HG03039 (cell line): ENCODE data around the gene ATOH8.

Source experiments
- ATAC-seq: cut with Tn5 transposase; IDR thresholded peaks from one replicate; pipeline ENCODE4 v1.9.1; 2021; ENCODE audit warnings: mild to moderate bottlenecking, moderate library complexity; ENCODE audit not compliant: unreplicated experiment

Gene ATOH8

DNA sequence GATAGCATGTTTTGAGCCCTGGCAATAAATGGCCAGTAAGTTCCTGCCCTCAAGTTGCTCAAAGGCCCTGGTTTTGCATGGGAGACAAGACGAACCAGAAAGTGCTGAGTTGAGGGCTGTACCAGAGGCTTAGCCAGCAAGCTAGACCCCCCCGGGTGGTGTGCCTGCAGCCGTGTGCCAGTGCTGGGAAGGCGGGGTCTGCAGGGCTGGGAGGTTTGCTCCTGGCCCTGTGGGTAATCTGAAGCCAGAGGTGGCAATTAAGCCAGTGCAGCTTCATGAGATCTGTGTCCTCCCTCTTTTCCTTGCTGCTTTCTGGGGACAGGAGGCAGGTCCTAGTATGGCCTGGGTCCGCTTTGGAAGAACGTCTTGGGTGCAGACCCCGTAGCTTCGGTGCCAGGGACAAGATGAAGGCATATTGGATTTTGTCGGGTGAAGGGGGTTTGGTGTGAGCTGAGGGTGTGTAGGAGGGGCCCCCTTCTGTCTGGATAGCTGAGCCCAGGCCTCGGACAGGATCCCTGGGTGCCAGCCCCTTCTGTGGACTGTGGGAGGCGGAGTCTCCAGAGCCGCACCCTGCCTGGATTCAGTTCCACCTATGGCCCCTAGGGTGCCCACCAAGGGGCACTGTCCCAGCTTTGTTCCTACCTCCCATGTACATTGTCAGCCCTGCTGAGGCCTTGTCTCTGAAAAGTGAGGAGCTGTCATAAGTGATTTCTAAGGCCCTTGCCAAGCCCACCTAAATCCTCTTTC, 15.6 kb downstream of the ATOH8 start:
- ATAC-seq, result no peak

DNA sequence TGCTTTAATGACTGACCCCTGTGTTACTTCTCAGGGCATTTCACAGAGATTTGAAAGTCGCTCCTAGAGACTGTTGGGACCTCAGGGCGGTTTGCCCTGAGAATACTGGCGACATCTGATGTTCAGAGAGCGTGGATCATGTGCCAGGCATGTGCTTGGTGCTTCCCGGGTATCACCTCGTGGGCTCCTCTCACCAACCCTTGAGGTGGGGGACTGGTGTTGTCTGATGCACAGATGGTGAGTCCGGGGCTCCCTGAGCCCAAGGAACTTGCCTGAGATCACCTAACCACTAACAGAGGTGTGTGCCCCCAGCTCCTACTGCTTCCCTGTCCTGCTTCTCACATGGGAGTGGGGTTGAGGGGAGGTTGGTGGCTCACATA, 16.2 kb downstream of the ATOH8 start:
- ATAC-seq, result no peak

DNA sequence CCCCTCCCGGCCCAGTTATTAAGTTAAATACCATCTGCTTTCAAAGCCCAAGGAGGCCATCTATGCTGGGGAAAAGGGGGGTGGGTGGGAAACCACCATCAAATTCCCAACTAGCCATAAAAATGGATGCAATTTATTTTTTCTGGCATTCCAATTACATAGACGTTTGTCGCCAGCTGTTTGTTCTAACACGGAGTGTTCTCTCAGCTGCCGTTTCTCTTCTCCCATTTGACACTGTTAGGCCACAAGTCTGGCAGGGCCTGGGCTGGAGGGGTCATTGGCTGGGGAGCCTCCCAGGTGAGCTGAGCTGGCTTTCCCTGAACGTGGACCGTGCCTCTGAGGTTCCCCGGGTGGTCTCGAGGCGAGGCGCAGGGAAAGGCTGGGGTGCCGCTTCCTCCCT, 16.6 kb downstream of the ATOH8 start:
- no peak for ATAC-seq

DNA sequence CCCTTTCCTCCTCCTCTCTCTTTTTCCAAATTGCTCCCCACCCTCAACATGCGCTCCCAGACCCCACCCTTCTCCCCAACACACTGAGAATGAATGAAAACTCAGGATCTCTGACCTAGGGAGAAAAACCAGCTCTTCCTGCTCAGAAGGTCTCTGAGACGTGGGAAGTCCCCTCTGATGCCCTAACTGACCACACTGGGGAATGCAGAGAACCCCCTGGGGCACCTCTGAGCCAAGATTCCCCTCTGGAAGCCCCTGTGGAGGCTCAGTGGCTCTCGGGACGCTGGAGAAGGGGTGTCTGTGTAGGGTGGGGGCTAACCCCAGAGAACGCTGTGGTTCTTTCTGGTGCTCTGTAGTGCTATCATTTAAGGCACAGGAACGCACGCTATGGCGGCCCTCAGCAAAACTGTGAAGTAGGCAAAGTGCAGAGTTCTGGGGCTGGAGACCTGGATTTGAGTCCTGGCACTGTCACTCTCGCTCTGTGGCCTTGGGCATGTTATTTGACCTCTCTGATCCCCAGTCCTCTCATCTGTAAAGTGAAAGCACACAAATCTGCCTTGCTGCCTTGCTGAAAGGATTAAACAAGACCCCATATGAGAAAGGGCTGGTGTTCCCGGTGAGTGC, 17.1 kb downstream of the ATOH8 start:
- ATAC-seq, result no peak

DNA sequence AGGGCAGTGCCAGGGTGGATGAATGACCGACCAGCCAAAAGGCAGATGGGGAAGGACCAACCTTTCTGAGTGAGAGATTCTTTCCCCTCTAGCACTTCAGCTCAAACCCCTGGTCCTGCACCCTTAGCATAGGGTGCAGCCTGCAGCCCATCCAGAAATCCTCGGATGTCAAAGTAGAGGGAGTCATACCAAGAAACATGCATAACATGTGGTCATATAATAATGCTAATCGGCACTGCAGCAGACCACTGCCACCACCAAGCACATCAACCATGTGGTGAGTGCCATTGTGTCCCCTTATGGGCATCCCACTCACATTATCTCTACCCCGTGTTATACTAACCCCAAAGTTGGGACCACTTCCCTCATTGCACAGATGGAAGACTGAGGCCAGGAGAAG, 17.7 kb downstream of the ATOH8 start:
- ATAC-seq, result no peak

DNA sequence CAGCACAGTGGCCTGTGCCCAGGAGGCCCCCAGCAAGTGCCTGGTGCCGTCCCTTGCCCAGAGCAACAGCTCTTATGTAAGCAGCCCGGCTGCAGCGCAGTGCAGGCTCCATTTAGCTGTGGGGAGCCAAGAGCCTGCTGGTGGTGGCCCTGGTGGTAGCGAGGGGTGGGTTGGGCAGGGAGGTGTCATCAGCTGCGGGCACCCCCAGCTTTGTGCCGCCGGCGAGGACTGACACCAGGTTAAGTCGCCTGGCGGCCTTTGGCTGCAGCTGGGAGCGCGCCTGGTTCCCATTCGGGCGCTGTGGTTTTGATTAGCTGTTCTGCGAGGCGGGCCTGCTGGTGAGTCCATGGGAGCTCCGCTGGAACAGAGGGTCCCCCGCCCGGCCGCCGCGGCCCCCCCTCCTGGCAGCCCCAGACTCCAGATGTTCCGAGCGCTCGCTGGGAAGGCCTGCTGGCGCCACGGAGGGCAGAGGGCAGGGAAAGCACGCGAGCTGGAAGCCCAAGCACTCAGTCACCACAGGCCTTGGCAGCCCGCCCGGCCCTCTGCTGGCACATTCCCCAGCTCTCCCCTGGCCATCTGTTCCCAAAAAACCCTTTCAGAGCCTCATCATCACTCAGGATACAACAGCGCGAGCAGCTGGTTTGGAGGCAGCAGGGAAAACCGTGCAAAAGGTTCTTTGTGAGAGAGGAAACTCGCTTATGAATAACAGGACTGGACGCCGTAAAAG, 18.4 kb downstream of the ATOH8 start:
- no peak for ATAC-seq

DNA sequence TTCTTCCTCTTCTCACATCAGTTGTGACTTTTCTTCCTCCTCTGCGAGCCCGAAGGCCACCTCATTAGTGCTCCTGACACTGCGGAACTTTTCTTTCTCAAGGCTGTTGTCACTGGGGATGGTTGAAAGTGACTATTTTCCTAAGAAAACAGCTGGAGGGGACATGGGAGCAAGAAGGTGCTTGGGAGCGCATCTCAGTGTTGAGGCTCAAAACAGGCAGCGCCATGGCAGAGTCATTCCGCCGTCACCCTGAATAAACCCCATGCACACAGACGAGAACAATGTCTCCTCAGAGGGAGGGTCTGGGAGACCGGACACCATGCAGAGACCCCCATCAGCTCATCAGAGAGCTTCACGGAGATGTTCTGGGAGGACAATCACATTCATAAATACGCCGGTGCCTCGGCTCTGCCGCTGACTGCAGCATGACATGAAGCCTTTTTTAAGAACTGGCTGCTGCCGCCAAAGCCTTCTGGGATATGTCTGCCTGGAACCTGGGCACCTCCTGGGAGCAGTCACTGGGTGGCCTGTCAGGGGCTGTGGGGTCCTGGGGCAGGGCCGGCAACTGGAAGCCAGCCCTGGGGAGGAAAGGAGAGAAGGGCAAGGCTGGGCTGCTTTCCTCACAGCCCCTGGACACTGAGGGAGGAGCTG, 19.2 kb downstream of the ATOH8 start:
- no peak for ATAC-seq

DNA sequence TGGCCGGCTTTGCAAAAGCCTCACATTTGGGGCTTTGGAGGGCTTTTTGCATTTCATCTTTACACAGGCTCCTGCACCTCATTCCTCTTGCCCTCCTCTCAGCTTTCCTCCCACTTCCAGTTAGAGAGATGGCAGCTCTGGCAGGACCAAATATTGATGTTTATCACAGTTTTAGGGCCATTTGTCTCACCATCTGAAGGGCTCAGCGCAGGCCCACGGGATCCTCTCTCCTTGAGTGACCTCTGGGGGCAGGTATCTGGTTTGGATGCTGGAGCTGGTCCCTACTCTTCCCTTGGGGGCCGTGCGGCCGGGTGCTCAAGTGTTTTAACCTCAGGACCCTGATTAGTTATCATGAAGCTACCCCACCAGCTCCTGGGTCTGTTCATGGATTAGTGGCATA, 19.9 kb downstream of the ATOH8 start:
- no peak for ATAC-seq

DNA sequence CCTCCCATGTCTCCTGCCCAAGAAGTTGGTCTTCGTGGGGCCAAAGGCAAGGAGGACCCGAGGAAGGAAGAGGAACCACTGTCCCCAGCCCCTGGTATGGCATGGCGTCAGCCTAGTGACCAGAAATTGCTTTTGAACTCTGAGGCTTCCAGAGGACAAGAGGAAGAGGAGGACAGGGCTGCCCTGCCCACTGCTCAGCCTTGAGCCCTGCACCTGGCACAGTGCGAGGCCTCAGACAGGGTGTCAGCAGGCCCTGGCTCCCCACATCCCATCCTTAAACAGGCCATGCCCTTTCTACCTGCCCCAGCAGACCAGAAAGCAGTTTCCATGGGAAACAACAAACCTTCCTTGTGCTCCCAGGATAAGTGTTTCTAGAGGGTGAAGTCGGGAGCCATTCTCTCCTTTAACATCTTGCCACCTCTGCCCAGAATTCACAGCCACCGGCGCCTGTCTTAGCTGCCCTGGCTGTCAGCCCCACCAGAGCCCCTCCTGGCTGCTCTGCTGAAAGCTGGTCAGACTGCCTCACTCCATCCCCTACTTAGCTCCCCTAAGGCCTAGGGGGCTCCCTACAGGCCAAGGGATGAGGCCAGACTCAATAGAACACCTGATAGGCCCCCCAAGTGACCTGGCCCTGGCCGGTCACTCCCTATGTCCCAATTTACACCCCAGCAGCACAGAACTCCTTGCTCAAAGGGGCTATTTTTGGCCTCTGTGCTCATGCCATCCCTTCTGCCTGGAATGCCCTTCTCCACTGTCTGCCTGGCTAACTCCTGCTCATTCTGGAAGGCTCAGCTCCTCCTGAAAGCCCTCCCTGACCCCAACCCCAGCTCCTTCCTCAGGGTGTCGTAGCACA, 20.6 kb downstream of the ATOH8 start:
- no peak for ATAC-seq

DNA sequence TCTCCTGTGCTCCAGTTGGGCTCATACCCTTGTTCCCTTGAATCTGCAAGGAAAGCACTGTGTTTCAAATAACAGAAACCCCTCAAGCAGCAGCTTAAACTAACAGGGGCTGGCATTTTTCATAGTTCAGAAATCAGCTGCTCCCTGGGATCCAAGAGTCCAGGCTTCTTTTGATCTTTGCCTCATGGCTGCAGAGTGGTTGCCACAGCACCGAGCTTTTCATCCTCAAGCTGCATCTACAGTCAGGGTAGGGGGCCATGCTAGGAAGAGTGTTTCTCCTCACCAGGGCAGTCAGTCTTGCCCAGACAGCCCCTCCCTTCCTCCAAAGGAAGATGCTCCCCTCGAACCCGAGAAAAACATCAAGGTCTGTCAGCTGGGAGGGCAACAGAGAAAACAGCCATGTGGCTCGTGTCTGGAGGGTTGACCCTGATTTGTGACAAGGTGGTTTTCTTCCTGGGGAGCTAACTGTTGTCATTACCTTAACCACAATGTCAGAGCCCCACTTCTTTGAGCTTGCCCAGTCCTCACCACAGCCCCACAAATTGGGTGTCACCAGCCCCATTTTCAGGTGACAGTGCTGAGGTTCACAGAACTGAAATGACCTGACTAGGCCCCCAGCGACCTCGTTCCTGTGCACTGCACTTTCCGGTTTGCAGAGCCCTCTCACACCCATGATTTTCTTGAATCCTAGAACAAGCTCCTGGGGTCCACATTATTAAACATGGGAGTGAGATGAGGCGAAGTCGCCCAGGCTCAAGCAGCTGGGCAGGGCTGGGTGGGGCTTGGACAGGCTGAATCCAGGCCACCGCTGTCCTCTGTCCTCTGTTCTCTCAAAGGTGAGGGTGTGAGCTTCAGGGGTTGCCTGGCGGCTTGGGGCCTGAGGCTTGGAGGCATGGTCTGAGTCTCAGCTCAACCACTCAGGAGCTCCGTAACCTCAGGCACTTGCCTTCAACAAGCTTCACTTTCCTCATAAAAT, 21.9 kb downstream of the ATOH8 start:
- ATAC-seq, result no peak

DNA sequence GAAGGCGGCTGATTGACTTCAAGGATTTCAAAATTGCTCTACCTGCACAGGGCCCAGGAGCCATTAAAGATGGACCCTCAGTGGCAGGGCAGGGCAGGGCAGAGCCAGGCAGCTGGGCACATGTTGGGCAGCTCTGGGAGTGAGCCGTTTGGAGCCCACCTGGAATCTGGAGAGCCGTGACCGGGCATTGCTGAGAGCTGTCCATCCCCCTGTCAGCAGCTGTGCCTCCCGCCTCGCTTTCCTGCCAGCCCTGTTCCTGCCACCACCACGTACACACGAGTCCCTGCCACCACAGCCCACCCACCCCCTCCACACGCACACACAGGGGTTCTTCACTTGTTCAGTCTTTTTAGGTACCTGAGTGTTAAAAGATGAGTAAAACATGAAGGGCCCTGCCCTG, 22.9 kb downstream of the ATOH8 start:
- no peak for ATAC-seq

DNA sequence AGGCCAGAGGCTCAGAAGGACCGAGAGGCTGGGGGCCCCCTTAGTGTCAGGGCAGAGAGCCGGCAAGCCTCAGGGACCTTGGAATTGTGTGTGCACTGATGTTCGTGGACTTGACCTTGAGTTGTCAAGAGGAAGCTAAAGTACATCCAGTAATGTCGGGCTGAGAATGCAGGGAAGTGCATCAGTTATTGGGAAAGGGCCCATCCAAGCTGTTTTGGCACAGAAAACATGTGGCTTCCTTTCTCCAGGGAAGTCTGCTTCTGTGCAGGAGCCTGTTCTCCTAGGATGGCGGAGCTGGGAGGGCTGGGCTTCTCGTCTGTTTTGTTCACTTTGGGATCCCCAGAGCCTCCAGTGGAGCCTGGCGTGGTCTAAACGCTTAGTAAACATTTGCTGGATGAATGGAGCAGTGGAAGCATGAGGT, 23.7 kb downstream of the ATOH8 start:
- no peak for ATAC-seq

DNA sequence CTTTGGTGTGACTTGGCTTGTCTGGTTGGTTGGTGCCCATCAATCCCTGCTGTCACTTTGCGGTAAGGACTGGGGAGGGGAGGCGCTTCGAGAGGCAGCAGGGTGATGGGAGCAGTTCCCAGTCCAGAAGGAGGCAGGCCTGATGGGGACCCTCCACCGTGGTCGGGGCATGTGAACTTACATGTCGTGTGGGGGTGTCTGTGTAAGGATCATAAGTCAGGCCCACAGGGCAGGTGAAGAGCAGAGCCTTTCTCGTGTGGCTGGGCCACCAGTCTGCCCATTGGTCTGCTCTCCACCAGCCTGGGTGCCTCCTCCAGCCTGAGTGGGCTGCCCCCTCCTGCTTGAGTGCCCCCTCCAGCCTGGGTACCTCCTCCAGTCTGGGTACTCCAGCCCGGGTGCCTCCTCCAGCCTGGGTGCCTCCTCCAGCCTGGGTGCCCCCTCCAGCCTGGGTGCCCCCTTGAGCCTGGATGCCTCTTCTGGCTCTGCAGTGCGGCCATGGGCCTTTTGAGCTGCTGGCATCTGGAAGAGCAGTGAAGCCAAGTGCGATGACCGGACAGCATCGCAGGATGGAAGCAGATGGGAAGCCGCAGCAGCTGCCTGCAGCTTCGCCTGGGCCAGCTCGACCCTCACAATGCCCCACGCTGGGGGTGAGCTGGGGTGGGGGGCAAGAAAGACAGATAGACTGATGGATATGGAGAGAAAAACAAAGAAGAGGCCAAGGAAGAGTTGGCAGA, 25.0 kb downstream of the ATOH8 start:
- ATAC-seq, result no peak

DNA sequence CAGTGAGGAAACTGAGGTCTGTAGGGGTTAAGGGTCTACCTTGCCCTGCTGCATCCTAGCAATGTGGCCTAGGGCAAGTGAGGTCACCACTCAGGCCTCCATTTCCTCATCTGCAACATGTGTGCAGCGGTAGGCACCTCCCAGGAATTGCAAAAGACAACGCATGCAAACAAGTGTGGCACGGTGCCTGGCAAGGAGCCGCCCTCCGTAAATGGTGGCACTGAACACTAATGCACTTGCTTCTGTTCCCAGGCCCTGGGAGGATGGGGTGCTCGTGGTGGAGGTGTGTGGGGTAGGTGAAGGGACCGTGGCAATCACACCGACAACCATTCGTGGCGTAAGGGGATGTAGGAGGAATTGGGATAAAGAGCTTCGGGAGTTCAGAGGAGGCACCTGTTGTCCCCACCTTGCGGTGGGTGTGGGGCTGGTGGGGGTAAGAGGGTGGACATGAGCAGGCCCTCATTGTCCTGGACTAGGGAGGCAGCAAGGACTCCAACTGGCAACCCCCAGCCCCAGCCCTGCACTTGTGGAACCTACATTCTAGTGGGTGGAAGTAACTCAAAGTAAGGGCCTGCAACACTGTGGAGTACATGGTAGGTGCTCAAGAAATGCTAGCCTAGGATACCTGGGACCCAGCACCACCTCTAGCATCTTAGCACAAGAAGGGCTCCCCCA, 26.0 kb downstream of the ATOH8 start:
- ATAC-seq, result no peak

DNA sequence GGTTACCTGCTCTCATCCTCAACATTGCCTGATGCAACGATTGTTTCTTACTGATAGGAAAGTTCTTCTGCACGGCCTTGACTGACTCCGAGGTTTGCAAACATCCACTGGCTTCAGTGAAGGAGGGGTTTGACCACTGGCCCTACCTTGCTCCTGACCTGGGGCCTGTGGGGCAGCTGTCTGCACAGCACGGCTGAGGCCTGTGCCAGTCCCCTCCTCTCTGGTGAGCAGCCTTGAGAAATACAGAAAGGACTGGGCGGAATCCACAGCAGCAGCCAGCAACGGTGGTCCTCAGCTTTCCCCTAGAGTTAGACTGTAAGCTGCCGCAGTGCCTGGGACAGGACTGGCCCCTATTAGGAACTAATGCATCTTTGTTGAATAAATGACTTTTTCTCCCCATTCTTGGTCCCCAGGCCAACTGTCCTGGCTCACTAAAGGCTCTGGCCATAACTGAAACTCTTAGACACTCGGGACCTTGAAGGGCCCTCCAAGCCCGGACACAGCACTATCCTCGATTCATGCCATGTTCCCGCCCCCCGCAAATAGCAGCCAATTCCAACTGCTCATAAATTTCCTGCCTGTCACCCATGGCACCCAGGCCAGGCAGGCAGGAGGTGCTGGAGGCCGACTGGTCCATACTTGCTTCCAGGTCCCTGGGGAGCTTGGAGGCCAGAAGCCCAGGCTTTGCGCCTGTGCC, 26.7 kb downstream of the ATOH8 start:
- no peak for ATAC-seq

DNA sequence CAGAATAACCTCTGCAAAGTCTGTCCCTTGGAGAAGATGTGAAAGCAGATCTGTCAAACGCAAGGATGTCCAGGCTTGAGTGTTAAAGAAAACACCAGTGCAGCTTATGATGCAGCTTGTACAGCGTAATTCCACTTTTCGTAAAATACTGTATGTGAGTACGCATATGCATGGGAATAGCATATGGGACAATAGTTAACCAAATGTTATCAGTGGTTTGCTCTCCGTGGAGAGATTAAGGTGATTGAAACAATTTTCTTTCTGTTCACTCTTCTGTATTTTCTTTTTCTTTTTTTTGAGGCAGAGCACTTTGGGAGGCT, 27.2 kb downstream of the ATOH8 start:
- no peak for ATAC-seq

DNA sequence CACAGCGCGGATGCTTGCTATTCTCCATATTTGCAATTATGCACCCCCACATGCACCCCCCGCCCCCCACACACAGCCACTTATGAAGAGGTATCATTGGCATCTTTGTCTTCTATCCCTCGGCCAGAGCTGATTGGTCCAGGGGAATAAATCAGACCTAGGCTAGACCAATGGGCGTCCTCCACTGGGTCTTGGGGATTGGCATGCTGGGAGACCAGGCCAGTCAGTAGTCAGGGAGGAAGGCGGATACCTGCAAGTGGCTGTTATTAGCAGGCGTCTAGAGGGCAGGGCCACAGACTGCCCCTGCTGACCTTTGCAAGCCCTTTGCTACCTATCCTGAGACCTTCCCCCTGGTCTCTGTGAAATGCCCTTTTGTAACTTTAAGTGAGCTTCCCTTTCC, 30.0 kb downstream of the ATOH8 start:
- ATAC-seq, result no peak

DNA sequence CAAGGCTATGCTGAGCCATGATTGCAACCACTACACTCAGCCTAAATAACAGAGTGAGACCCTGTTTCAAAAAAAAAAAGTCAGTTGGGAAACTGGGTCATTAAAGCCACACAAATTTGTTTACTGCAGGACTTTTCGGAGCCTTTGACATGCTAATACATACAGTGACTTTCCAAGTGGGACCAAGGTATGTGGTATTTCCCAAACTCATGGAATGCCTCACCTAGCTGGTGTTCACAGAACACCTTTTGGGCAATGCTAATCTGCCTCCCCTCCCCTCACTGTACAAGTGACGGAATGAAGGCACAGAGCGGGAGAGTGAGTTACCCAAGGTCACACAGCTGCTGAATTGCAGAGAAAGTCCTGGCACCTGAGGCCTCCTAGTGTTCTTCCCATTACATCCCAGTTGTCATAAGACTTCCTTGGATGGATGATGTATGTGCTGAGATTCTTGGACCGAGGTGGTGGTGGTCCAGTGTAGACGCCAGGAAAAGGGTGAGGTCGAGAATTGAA, 30.7 kb downstream of the ATOH8 start:
- no peak for ATAC-seq
